Endodermal cell (in vitro differentiated cells): ENCODE measurements around the gene BTBD2. TPM values are rescaled to one million over a fixed set of nuclear protein-coding genes. Genes with fewer than 3 reads are reported as not detected.

Experiments
- DNase-seq: peaks from one replicate; pipeline ENCODE4 v3.0.0-alpha.2; 2017
- H3K27ac ChIP-seq: 2 replicates; pipeline ENCODE4 v1.5.1; 2013; ENCODE audit warnings: mild to moderate bottlenecking, low read depth, low read length, moderate library complexity
- H3K27me3 ChIP-seq: 2 replicates; pipeline ENCODE4 v1.6.1; 2013; ENCODE audit warnings: mild to moderate bottlenecking, low read length, moderate library complexity; ENCODE audit not compliant: insufficient read depth, control insufficient read depth, poor library complexity, severe bottlenecking
- H3K36me3 ChIP-seq: 2 replicates; pipeline ENCODE4 v1.7.0; 2013; ENCODE audit warnings: mild to moderate bottlenecking, low read length, moderate library complexity; ENCODE audit not compliant: control insufficient read depth, insufficient read depth
- H3K4me1 ChIP-seq: one replicate; pipeline ENCODE4 v1.7.0; 2013; ENCODE audit warnings: low read length; ENCODE audit not compliant: control insufficient read depth, insufficient read depth
- H3K4me3 ChIP-seq: 2 replicates; pipeline ENCODE4 v1.5.1; 2013; ENCODE audit warnings: mild to moderate bottlenecking, low read length, moderate library complexity
- H3K9ac ChIP-seq: 2 replicates; pipeline ENCODE4 v1.6.1; 2013; ENCODE audit warnings: mild to moderate bottlenecking, low read length, moderate library complexity; ENCODE audit not compliant: poor library complexity, severe bottlenecking; ENCODE audit errors: extremely low read depth
- H3K9me3 ChIP-seq: 2 replicates; pipeline ENCODE4 v1.6.1; 2013; ENCODE audit warnings: mild to moderate bottlenecking, low read length, moderate library complexity; ENCODE audit not compliant: control insufficient read depth
- H3K27ac Mint-ChIP-seq: 2 replicates; pipeline ENCODE4 v1.8.0; 2020; ENCODE audit warnings: mixed read lengths
- H3K27me3 Mint-ChIP-seq: 2 replicates; pipeline ENCODE4 v1.8.0; 2021; ENCODE audit warnings: mild to moderate bottlenecking, mixed read lengths; ENCODE audit not compliant: insufficient read depth
- H3K36me3 Mint-ChIP-seq: 2 replicates; pipeline ENCODE4 v1.8.0; 2020; ENCODE audit warnings: low read depth, mixed read lengths
- H3K4me1 Mint-ChIP-seq: 2 replicates; pipeline ENCODE4 v1.8.0; 2020; ENCODE audit warnings: mixed read lengths
- H3K4me3 Mint-ChIP-seq: 2 replicates; pipeline ENCODE4 v1.8.0; 2020; ENCODE audit warnings: mild to moderate bottlenecking, moderate library complexity, mixed read lengths
- H3K9me3 Mint-ChIP-seq: 2 replicates; pipeline ENCODE4 v1.8.0; 2020; ENCODE audit warnings: mild to moderate bottlenecking, mixed read lengths
- WGBS, 2 experiments: methylation state at CpG; one replicate each; pipeline versions ENCODE4 v1.1.5 to v1.1.7; 2013; ENCODE audit warnings: missing lambda C conversion rate in 2 of 2, mixed read lengths in 1 of 2; ENCODE audit not compliant: insufficient coverage in 1 of 2, insufficient read length in 1 of 2; 5-methylcytosine and 5-hydroxymethylcytosine counted together
- total RNA-seq, 2 donors: library from RNA; stranded (reverse); fragmentation: NEBNext Ultra II Directional in 1 of 2; extraction: Animal tissue kit (Norgen Biotek cat#: 25700) in 1 of 2; gene quantifications; 2 replicates in 1 of 2; 3 replicates in 1 of 2; pipeline ENCODE4 v1.2.1, GENCODE V29; 2021
- TF ChIP-seq, protein P1 (sequence below): fragments of 200-600 bp; sonication (generic); conservative IDR thresholded peaks from 2 replicates; pipeline ENCODE4 v1.5.0; 2021; ENCODE audit warnings: antibody characterized with exemption, mild to moderate bottlenecking

BTBD2 gene
- total RNA-seq, 2 donors from 2014 or later, result 107 to 112 TPM

DNA sequence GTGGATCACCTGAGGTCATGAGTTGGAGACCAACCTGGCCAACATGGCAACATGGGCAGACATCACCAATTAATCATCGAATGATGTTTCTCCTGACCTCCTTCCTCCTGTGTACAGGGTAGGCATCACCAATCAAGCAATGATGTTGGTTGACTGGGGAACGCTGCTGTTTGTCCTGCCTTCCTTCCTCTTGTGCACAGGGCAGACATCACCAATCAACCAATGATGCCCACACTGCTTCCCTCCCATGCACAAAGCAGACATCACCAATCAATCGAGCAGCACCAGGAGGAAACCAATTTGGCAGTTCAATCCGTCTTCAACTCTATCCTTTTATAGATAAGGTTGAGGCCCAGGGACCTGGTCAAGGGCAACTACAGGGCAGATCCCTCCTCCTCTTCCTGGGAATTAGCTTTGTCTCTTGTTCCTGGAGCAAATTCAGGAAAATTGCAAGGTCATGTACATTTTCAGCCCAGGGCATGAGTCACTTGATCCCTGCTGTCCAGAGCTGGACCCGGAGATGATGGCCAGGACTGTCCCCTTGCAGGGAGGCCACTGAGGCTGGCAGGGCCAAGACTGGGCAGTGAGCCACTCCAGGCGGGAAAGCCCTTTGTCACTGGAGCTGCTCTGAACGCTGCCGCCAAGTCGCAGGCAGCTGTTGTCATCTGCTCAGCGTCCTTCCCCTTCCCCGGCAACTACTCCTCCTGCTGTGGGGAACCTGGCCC lies 79.9 kb downstream of the BTBD2 start:
- no peak overlapping the region for H3K4me3 ChIP-seq
- H3K27me3 Mint-ChIP-seq, result peaks cover 14% of the 10 kb centered on the region
- H3K9me3 Mint-ChIP-seq, result peaks cover 13% of the 10 kb centered on the region
- H3K36me3 Mint-ChIP-seq, result peaks cover 7% of the 10 kb centered on the region
- whole genome bisulfite sequencing, 2 experiments, result 93% methylated on average over 8 to 11 of the region's 11 CpGs
- TF ChIP-seq, protein P1, sequence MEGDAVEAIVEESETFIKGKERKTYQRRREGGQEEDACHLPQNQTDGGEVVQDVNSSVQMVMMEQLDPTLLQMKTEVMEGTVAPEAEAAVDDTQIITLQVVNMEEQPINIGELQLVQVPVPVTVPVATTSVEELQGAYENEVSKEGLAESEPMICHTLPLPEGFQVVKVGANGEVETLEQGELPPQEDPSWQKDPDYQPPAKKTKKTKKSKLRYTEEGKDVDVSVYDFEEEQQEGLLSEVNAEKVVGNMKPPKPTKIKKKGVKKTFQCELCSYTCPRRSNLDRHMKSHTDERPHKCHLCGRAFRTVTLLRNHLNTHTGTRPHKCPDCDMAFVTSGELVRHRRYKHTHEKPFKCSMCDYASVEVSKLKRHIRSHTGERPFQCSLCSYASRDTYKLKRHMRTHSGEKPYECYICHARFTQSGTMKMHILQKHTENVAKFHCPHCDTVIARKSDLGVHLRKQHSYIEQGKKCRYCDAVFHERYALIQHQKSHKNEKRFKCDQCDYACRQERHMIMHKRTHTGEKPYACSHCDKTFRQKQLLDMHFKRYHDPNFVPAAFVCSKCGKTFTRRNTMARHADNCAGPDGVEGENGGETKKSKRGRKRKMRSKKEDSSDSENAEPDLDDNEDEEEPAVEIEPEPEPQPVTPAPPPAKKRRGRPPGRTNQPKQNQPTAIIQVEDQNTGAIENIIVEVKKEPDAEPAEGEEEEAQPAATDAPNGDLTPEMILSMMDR, result no peak
- H3K4me3 Mint-ChIP-seq, result no peak overlapping the region
- DNase-seq, result no peak
- H3K27me3 ChIP-seq, result no peaks in the 10 kb centered on the region
- no peak overlapping the region for H3K27ac ChIP-seq
- no peaks in the 10 kb centered on the region for H3K4me1 ChIP-seq
- peaks cover 5% of the 10 kb centered on the region for H3K9me3 ChIP-seq
- H3K36me3 ChIP-seq, result no peaks in the 10 kb centered on the region
- H3K27ac Mint-ChIP-seq, result no peak overlapping the region
- H3K9ac ChIP-seq, result no peak overlapping the region
- peaks cover 8% of the 10 kb centered on the region for H3K4me1 Mint-ChIP-seq

Other genes with a start within 250 kb of the BTBD2 start
- 1 to 10 TPM; 2.3 to 3.4 TPM for gene ATP8B3, start 203.4 kb downstream of the BTBD2 start, total RNA-seq
- gene REXO1, start 167.2 kb downstream of the BTBD2 start, total RNA-seq, result 10 to 100 TPM; 51.6 to 56.4 TPM
- gene KLF16, start 152.1 kb downstream of the BTBD2 start, total RNA-seq, result 10 to 100 TPM; 39.0 to 42.9 TPM
- 10 to 100 TPM; 50.6 to 52.9 TPM for gene ABHD17A, start 130.2 kb downstream of the BTBD2 start, total RNA-seq
- 10 to 100 TPM in 1 of 2 donors, 1 to 10 TPM in 1; 9.9 to 13.8 TPM for gene ADAT3, start 110.3 kb downstream of the BTBD2 start, total RNA-seq
- 10 to 100 TPM; 69.6 to 75.3 TPM for gene SCAMP4, start 110.3 kb downstream of the BTBD2 start, total RNA-seq
- gene CSNK1G2, start 74.5 kb downstream of the BTBD2 start, total RNA-seq, result 100 to 1,000 TPM; 111 to 112 TPM
- 100 to 1,000 TPM; 120 to 123 TPM for gene MKNK2, start 35.5 kb upstream of the BTBD2 start, total RNA-seq
- 10 to 100 TPM; 20.9 to 21.8 TPM for gene MOB3A, start 80.6 kb upstream of the BTBD2 start, total RNA-seq
- gene IZUMO4, start 81.2 kb upstream of the BTBD2 start, total RNA-seq, result 1 to 10 TPM; 4.3 to 5.4 TPM
- 100 to 1,000 TPM; 162 to 181 TPM for gene AP3D1, start 135.9 kb upstream of the BTBD2 start, total RNA-seq
- gene DOT1L, start 148.2 kb upstream of the BTBD2 start, total RNA-seq, result 100 to 1,000 TPM in 1 of 2 donors, 10 to 100 TPM in 1; 84.3 to 102 TPM
- 100 to 1,000 TPM; 146 to 192 TPM for gene PLEKHJ1, start 220.6 kb upstream of the BTBD2 start, total RNA-seq
- 100 to 1,000 TPM; 126 to 132 TPM for gene SF3A2, start 221.1 kb upstream of the BTBD2 start, total RNA-seq
- gene AMH, start 233.6 kb upstream of the BTBD2 start, total RNA-seq, result 10 to 100 TPM; 20.5 to 35.1 TPM
- under 1 TPM; 0.66 to 0.89 TPM for gene JSRP1, start 240.7 kb upstream of the BTBD2 start, total RNA-seq